Kidney (tissue), 14 donors: Measurements from ENCODE around the gene CTDP1. TPM values are rescaled to one million over a fixed set of nuclear protein-coding genes. Genes with fewer than 3 reads are reported as not detected.

Experiments
- DNase-seq, 5 donors: peaks; one replicate each; pipeline ENCODE4 v3.0.0-alpha.2; 2013 to 2020
- FAIRE-seq: peaks from 2 replicates; lab custom pipeline; 2012; peaks lifted over from hg19 to GRCh38; lab: Jason Lieb, UNC
- H3K27ac ChIP-seq, 2 donors: one replicate each; pipeline ENCODE4 v1.7.0; 2013; ENCODE audit warnings: low read depth in 2 of 2, low read length in 2 of 2, inconsistent platforms in 1 of 2
- H3K27me3 ChIP-seq: one replicate; pipeline ENCODE4 v1.7.1; 2013; ENCODE audit warnings: low read length, inconsistent platforms; ENCODE audit not compliant: control insufficient read depth, insufficient read depth
- H3K36me3 ChIP-seq, 3 donors: one replicate each; pipeline versions ENCODE4 v1.7.0 to v1.7.1; 2013; ENCODE audit warnings: low read length in 3 of 3, control low read depth in 1 of 3, inconsistent platforms in 1 of 3; ENCODE audit not compliant: insufficient read depth in 3 of 3, control insufficient read depth in 2 of 3
- H3K4me1 ChIP-seq, 3 donors: one replicate each; pipeline versions ENCODE4 v1.7.0 to v1.7.1; 2013; ENCODE audit warnings: low read length in 3 of 3, inconsistent platforms in 1 of 3, low read depth in 1 of 3; ENCODE audit not compliant: control insufficient read depth in 2 of 3, insufficient read depth in 2 of 3
- H3K4me3 ChIP-seq, 3 donors: one replicate each; pipeline versions ENCODE4 v1.7.0 to v1.8.1; 2013; ENCODE audit warnings: low read length in 3 of 3, control low read depth in 1 of 3, inconsistent platforms in 1 of 3
- H3K9ac ChIP-seq, 3 donors: one replicate each; pipeline versions ENCODE4 v1.7.0 to v1.7.1; 2013; ENCODE audit warnings: low read length in 3 of 3, control low read depth in 1 of 3, inconsistent platforms in 1 of 3
- H3K9me3 ChIP-seq, 3 donors: one replicate each; pipeline versions ENCODE4 v1.7.0 to v1.7.1; 2013; ENCODE audit warnings: low read length in 3 of 3, control low read depth in 1 of 3, inconsistent platforms in 1 of 3; ENCODE audit not compliant: control insufficient read depth in 2 of 3, insufficient read depth in 1 of 3
- CTCF ChIP-seq: IDR thresholded peaks from 3 replicates; pipeline ENCODE4 v1.5.1; 2012; ENCODE audit warnings: mild to moderate bottlenecking, moderate library complexity, borderline replicate concordance; ENCODE audit not compliant: insufficient read depth; ENCODE audit errors: extremely low read depth
- intact Hi-C: fragments of 100-400 bp; cut with DNase I; formaldehyde crosslinking; loops from one replicate; pipeline ENCODE4 v1.11.1; 2022
- polyA plus RNA-seq: library from polyadenylated mRNA; stranded (reverse); fragments of 350-450 nt; fragmentation: Illumina TruSeq; extraction: RNeasy Lipid Tissue Mini Kit (QIAGEN cat#74804); gene quantifications from one replicate; pipeline ENCODE4 v1.2.3, GENCODE V29; 2014; ENCODE audit warnings: low read depth, low replicate concordance; ENCODE audit not compliant: insufficient read depth
- total RNA-seq: library from RNA; stranded (reverse); fragmentation: NEBNext Ultra II Directional; extraction: Animal tissue kit (Norgen Biotek cat#: 25700); gene quantifications from one replicate; pipeline ENCODE4 v1.2.1, GENCODE V29; 2021
- donor health status: control.
- donor health status: control.
- donor health status: control.
- donor health status: control.
- donor health status: control.
- donor health status: DM: yes; HTN: yes; CAD: no.
- donor health status: Normal renal cell carcinoma (clear cell type).

CTDP1 gene
- total and polyA plus RNA-seq, 2 donors from 2014 or later, result 11.1 to 21.8 TPM

DNA sequence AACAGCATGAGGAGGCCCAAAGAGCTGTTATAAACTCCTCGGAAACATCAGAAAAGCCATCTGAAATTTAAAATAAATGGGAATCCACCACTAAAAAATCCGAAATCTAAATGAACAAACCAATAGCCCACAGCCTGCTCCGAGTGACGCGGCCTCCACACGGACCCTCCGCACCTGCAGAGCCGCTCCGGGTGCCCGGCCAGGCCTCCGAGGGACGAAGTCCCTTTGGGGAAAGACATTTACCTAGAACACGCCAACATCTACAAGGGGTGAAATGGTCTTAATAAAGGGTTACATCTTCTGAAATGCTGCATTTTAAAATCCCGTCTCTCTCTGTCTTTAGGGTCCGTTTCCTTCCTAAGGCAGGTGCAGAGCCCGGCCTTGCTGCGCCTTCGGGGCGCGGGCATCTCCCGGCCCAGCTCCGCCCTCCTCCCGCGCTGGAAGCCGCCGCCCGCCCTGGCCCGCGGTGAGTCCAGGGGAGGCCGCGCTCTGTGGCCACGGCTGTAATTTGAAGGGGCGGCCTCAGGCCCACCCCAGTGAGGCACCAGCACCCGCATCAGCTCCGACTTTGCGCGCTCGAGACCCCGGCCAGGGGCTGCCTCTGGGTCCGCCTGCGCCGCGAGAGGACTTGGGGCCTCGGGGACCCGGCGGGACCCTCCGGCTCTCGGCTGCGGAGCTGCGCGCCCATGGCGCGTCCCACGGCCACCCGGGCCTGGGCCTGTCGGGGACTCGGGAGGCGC lies 42.3 kb upstream of the CTDP1 start:
- peaks cover 2% of the 10 kb centered on the region for H3K27me3 ChIP-seq
- DNase-seq (peak in 1 of 5 donors; percentile 27), FAIRE-seq (no peak)
- intact Hi-C loops, result no loop called here
- no peak overlapping the region for H3K4me3 ChIP-seq
- peaks cover 0 to 2% (median 0%) of the 10 kb centered on the region in 3 donors for H3K9me3 ChIP-seq
- H3K9ac ChIP-seq, result no peak overlapping the region
- no peaks in the 10 kb centered on the region for H3K4me1 ChIP-seq
- no peak for TF ChIP-seq CTCF
- no peak overlapping the region for H3K27ac ChIP-seq
- H3K36me3 ChIP-seq, result no peaks in the 10 kb centered on the region

GRCh38 chr18:79637921-79638909 lies 41.4 kb upstream of the CTDP1 start:
- no peaks in the 10 kb centered on the region for H3K4me1 ChIP-seq
- no peak overlapping the region for H3K4me3 ChIP-seq
- DNase-seq (peak in 1 of 5 donors; percentile 25), FAIRE-seq (no peak)
- intact Hi-C loops, result no loop called here
- H3K27ac ChIP-seq, result no peak overlapping the region
- no peaks in the 10 kb centered on the region for H3K36me3 ChIP-seq
- no peak overlapping the region for H3K9ac ChIP-seq
- TF ChIP-seq CTCF, result no peak
- peaks cover 2% of the 10 kb centered on the region for H3K27me3 ChIP-seq
- peaks cover 0 to 2% (median 0%) of the 10 kb centered on the region in 3 donors for H3K9me3 ChIP-seq

GRCh38 chr18:79639072-79639829 lies 40.4 kb upstream of the CTDP1 start:
- Histone ChIP-seq H3K9ac (no peak overlapping the region), H3K36me3 (no peaks in the 10 kb centered on the region), H3K27ac (no peak overlapping the region), H3K9me3 (no peaks in the 10 kb centered on the region), H3K4me3 (no peak overlapping the region), H3K4me1 (no peaks in the 10 kb centered on the region), H3K27me3 (peaks cover 2% of the 10 kb centered on the region)
- intact Hi-C loops, result no loop called here
- no peak for TF ChIP-seq CTCF
- FAIRE-seq (no peak), DNase-seq (no peak)
